Stomach (tissue), 4 donors: ENCODE data around the gene ZNF384.

Source experiments
- CTCF ChIP-seq, 7 experiments: fragments of 450-650 bp in 4 of 7; fragments of 200-600 bp in 3 of 7; sonication (generic) in 3 of 7; IDR thresholded peaks; one replicate each; pipeline ENCODE4 v1.5.1; 2016 to 2019; ENCODE audit warnings: antibody characterized with exemption in 7 of 7, control low read depth in 2 of 7, mild to moderate bottlenecking in 1 of 7
- EP300 ChIP-seq: sonication (generic); formaldehyde crosslinking; IDR thresholded peaks from one replicate; pipeline ENCODE4 v1.6.1; 2017; ENCODE audit warnings: antibody characterized with exemption
- POLR2A ChIP-seq, 4 donors: fragments of 450-650 bp; IDR thresholded peaks; one replicate each; pipeline ENCODE4 v1.6.1; 2016; ENCODE audit warnings: antibody characterized with exemption in 4 of 4, control low read depth in 2 of 4, mild to moderate bottlenecking in 1 of 4, moderate library complexity in 1 of 4

DNA sequence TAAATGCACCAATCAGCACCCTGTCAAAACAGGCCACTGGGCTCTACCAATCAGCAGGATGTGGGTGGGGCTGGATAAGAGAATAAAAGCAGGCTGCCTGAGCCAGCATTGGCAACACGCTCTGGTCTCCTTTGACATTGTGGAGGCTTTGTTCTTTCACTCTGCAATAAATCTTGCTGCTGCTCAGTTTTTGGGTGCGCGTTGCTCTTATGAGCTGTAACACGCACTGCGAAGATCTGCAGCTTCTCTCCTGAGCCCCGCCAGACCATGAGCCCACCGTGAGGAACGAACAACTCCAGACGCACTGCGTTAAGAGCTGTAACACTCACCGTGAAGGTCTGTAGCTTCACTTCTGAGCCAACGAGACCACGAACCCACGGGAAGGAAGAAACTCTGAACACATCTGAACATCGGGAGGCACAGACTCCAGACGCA lies 19.8 kb upstream of the ZNF384 start:
- no peak for TF ChIP-seq CTCF (IDR thresholded peaks at IDR 0.05)
- TF ChIP-seq POLR2A (IDR thresholded peaks at IDR 0.05), result no peak
- no peak for TF ChIP-seq EP300
